Kidney epithelial cell (primary cell): ENCODE measurements around the gene TBL1X. TPM values are rescaled to one million over a fixed set of nuclear protein-coding genes. Genes with fewer than 3 reads are reported as not detected.

Source experiments
- DNase-seq: peaks from one replicate; pipeline ENCODE4 v3.0.0-alpha.2; 2010; ENCODE audit warnings: low read depth
- H3K27me3 ChIP-seq: 2 replicates; pipeline ENCODE4 v1.6.0; 2011; ENCODE audit warnings: low read length; ENCODE audit not compliant: control insufficient read depth, insufficient read depth
- H3K36me3 ChIP-seq: 2 replicates; pipeline ENCODE4 v1.5.1; 2011; ENCODE audit warnings: low read length; ENCODE audit not compliant: control insufficient read depth, insufficient read depth
- H3K4me3 ChIP-seq: 2 replicates; pipeline ENCODE4 v1.5.1; 2011; ENCODE audit warnings: low read depth, mild to moderate bottlenecking, control low read depth, low read length
- CTCF ChIP-seq: IDR thresholded peaks from 2 replicates; pipeline ENCODE4 v1.5.1; 2011; ENCODE audit warnings: mild to moderate bottlenecking, moderate library complexity, low read length, control low read depth, inconsistent platforms; ENCODE audit not compliant: insufficient read depth, poor library complexity, severe bottlenecking
- total RNA-seq: library from RNA; depleted of rRNA; stranded (reverse); fragments of >200 nt; gene quantifications from 2 replicates; pipeline ENCODE4 v1.2.3, GENCODE V29; 2015

The TBL1X gene
- total RNA-seq, 1 donor from 2014 or later: 25.9 TPM

GRCh38 chrX:9518889-9519288 is 54.0 kb downstream of the TBL1X start:
- H3K36me3 ChIP-seq: no peaks in the 10 kb centered on the region
- no peak for TF ChIP-seq CTCF
- DNase-seq: no peak
- no peaks in the 10 kb centered on the region for H3K27me3 ChIP-seq
- no peak overlapping the region for H3K4me3 ChIP-seq

GRCh38 chrX:9519546-9520216 is 54.8 kb downstream of the TBL1X start:
- Histone ChIP-seq H3K27me3 (no peaks in the 10 kb centered on the region), H3K36me3 (no peaks in the 10 kb centered on the region), H3K4me3 (no peak overlapping the region)
- no peak for DNase-seq
- TF ChIP-seq CTCF: no peak

GRCh38 chrX:9520217-9520590 is 55.3 kb downstream of the TBL1X start:
- DNase-seq: no peak
- H3K36me3 ChIP-seq: no peaks in the 10 kb centered on the region
- H3K4me3 ChIP-seq: no peak overlapping the region
- H3K27me3 ChIP-seq: no peaks in the 10 kb centered on the region
- no peak for TF ChIP-seq CTCF

GRCh38 chrX:9522378-9523155 is 57.7 kb downstream of the TBL1X start:
- Histone ChIP-seq H3K27me3 (no peaks in the 10 kb centered on the region), H3K36me3 (no peaks in the 10 kb centered on the region), H3K4me3 (no peak overlapping the region)
- no peak for DNase-seq
- TF ChIP-seq CTCF: no peak

GRCh38 chrX:9525511-9526248 is 60.8 kb downstream of the TBL1X start:
- no peak for TF ChIP-seq CTCF
- no peak for DNase-seq
- Histone ChIP-seq H3K4me3 (no peak overlapping the region), H3K36me3 (no peaks in the 10 kb centered on the region), H3K27me3 (no peaks in the 10 kb centered on the region)
